ENCODE results near the gene OR2W3. TPM values are rescaled to one million over a fixed set of nuclear protein-coding genes. Genes with fewer than 3 reads are reported as not detected.

The OR2W3 gene
- total and polyA plus RNA-seq, 7 experiments from 2014 or later = 0.31 to 0.83 TPM; not detected in 5

GRCh38 chr1:247908766-247909165 is 13.4 kb downstream of the OR2W3 start:
- ChIA-PET CTCF (interaction anchor here (0.7 kb wide), 1 partner anchor 10 kb away, joined by 3 read pairs; no protein-coding TSS in a partner anchor), POLR2A (no interaction called here)
- intact Hi-C loops (cut with micrococcal nuclease) = loop anchor here in 1 of 2 donors (5.0 kb wide), 1 partner anchor 51 kb away; the partner anchor contains the start of gene TRIM58
- no peaks in the 10 kb centered on the region for H3K36me3 ChIP-seq (ENCODE audit: control insufficient read depth in 2 of 3, insufficient read depth in 3 of 3, low read length in 3 of 3)
- H3K9me3 Mint-ChIP-seq = peaks cover 0 to 23% (median 7%) of the 10 kb centered on the region in 11 donors
- peaks cover 0 to 6% (median 0%) of the 10 kb centered on the region in 5 donors for H3K36me3 Mint-ChIP-seq
- ATAC-seq (no peak), DNase-seq (no peak)
- peaks cover 0 to 3% (median 0%) of the 10 kb centered on the region in 3 experiments for H3K9me3 ChIP-seq (ENCODE audit: control insufficient read depth in 2 of 3, low read length in 3 of 3)
- no peak overlapping the region for H3K4me3 ChIP-seq (ENCODE audit: low read length)
- peak overlapping the region in 1 of 9 donors; percentile 28 for H3K27ac Mint-ChIP-seq
- peaks cover 0 to 5% (median 0%) of the 10 kb centered on the region in 5 donors for H3K27me3 Mint-ChIP-seq
- H3K4me1 Mint-ChIP-seq = peaks cover 15 to 28% (median 19%) of the 10 kb centered on the region in 7 donors
- no peaks in the 10 kb centered on the region for H3K27me3 ChIP-seq (ENCODE audit: control insufficient read depth in 2 of 2, insufficient read depth in 2 of 2, low read length in 2 of 2)
- no peaks in the 10 kb centered on the region for H3K4me1 ChIP-seq (ENCODE audit: control insufficient read depth in 2 of 2, insufficient read depth in 2 of 2, low read length in 2 of 2)
- H3K4me3 Mint-ChIP-seq = peak overlapping the region in 1 of 10 donors; percentile 46
- H3K27ac ChIP-seq (ENCODE audit: low read depth, low read length) = no peak overlapping the region

DNA sequence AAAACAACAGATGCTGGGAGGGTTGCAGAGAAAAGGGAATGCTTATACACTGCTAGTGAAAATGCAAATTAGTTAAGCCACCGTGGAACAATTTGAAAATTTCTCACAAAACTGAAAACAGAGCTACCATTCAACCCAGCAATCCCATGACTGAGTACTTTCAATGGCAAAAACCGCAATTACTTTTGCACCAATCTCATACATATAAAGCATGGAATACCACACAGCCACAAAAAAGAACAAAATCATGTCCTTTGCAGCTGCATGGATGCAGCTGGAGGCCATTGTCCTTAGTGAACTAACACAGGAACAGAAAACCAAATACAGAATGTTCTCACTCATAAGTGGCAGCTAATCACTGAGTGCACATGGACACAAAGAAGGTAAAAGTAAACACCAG is 18.4 kb downstream of the OR2W3 start:
- Histone ChIP-seq H3K27ac (ENCODE audit: low read depth, low read length) (no peak overlapping the region), H3K27me3 (ENCODE audit: control insufficient read depth in 2 of 2, insufficient read depth in 2 of 2, low read length in 2 of 2) (no peaks in the 10 kb centered on the region), H3K9me3 (ENCODE audit: control insufficient read depth in 2 of 3, low read length in 3 of 3) (no peaks in the 10 kb centered on the region), H3K4me3 (ENCODE audit: low read length) (no peak overlapping the region), H3K4me1 (ENCODE audit: control insufficient read depth in 2 of 2, insufficient read depth in 2 of 2, low read length in 2 of 2) (no peaks in the 10 kb centered on the region), H3K36me3 (ENCODE audit: control insufficient read depth in 2 of 3, insufficient read depth in 3 of 3, low read length in 3 of 3) (no peaks in the 10 kb centered on the region)
- DNase-seq = no peak
- ATAC-seq = no peak
- ChIA-PET CTCF (no interaction called here), POLR2A (no interaction called here)
- Mint-ChIP-seq H3K27me3 (peaks cover 0 to 22% (median 8%) of the 10 kb centered on the region in 5 donors), H3K4me1 (peaks cover 0 to 3% (median 0%) of the 10 kb centered on the region in 7 donors), H3K36me3 (no peaks in the 10 kb centered on the region), H3K4me3 (no peak overlapping the region), H3K27ac (no peak overlapping the region), H3K9me3 (peaks cover 0 to 4% (median 0%) of the 10 kb centered on the region in 11 donors)
- intact Hi-C loops (cut with micrococcal nuclease) = no loop called here

- DNase-seq (no peak), ATAC-seq (no peak)
- H3K4me1 Mint-ChIP-seq = no peaks in the 10 kb centered on the region
- H3K27ac ChIP-seq (ENCODE audit: low read depth, low read length) = no peak overlapping the region
- H3K4me3 ChIP-seq (ENCODE audit: low read length) = no peak overlapping the region
- no peaks in the 10 kb centered on the region for H3K4me1 ChIP-seq (ENCODE audit: control insufficient read depth in 2 of 2, insufficient read depth in 2 of 2, low read length in 2 of 2)
- H3K36me3 Mint-ChIP-seq = no peaks in the 10 kb centered on the region
- H3K9me3 ChIP-seq (ENCODE audit: control insufficient read depth in 2 of 3, low read length in 3 of 3) = no peaks in the 10 kb centered on the region
- no peak overlapping the region for H3K4me3 Mint-ChIP-seq
- peaks cover 0 to 22% (median 11%) of the 10 kb centered on the region in 5 donors for H3K27me3 Mint-ChIP-seq
- H3K36me3 ChIP-seq (ENCODE audit: control insufficient read depth in 2 of 3, insufficient read depth in 3 of 3, low read length in 3 of 3) = no peaks in the 10 kb centered on the region
- H3K9me3 Mint-ChIP-seq = peaks cover 0 to 1% (median 0%) of the 10 kb centered on the region in 11 donors
- intact Hi-C loops (cut with micrococcal nuclease) = no loop called here
- ChIA-PET POLR2A (no interaction called here), CTCF (no interaction called here)
- no peaks in the 10 kb centered on the region for H3K27me3 ChIP-seq (ENCODE audit: control insufficient read depth in 2 of 2, insufficient read depth in 2 of 2, low read length in 2 of 2)
- peak overlapping the region in 1 of 9 donors; percentile 22 for H3K27ac Mint-ChIP-seq
These were observed 19.7 kb downstream of the OR2W3 start for GRCh38 chr1:247914941-247915662.

DNA sequence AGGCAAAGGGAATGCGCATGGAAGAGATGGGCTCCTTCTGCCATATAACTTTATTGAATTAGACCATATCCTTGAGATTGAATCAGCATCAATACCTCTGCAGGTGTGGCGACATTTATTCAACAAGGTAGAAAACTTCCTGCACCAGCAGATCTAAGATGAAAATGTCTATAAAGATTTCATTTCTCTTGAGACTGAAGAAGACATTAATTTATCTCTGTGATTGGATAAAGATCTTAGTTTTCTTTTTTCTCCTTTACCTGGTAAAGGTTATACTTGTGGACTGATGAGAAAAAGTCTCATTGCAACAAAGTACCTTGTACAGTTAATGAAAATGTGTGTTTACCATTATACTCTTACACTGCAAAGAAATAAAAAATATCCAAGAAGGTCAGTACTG is 24.6 kb downstream of the OR2W3 start, which contains the start of gene OR2T8:
Gene OR2T8 (plus strand): TSS at position 301 of the 400 bp plus-strand sequence. CDS start 766 bp downstream, outside the sequence.
- Histone ChIP-seq H3K36me3 (ENCODE audit: control insufficient read depth in 2 of 3, insufficient read depth in 3 of 3, low read length in 3 of 3) (no peaks in the 10 kb centered on the region), H3K27ac (ENCODE audit: low read depth, low read length) (no peak within 1 kb of the TSS), H3K27me3 (ENCODE audit: control insufficient read depth in 2 of 2, insufficient read depth in 2 of 2, low read length in 2 of 2) (no peaks in the 10 kb centered on the region), H3K4me1 (ENCODE audit: control insufficient read depth in 2 of 2, insufficient read depth in 2 of 2, low read length in 2 of 2) (no peaks in the 10 kb centered on the region), H3K4me3 (ENCODE audit: low read length) (no peak within 1 kb of the TSS), H3K9me3 (ENCODE audit: control insufficient read depth in 2 of 3, low read length in 3 of 3) (no peaks in the 10 kb centered on the region)
- ATAC-seq (no peak), DNase-seq (no peak)
- H3K36me3 Mint-ChIP-seq = no peaks in the 10 kb centered on the region
- intact Hi-C loops (cut with micrococcal nuclease) = no loop called here
- CTCF ChIA-PET = no interaction called here
- H3K9me3 Mint-ChIP-seq = no peaks in the 10 kb centered on the region
- H3K4me3 Mint-ChIP-seq = no peak within 1 kb of the TSS
- H3K4me1 Mint-ChIP-seq = no peaks in the 10 kb centered on the region
- H3K27ac Mint-ChIP-seq = no peak within 1 kb of the TSS
- POLR2A ChIA-PET = no interaction called here
- H3K27me3 Mint-ChIP-seq = peaks cover 0 to 27% (median 11%) of the 10 kb centered on the region in 5 donors

DNA sequence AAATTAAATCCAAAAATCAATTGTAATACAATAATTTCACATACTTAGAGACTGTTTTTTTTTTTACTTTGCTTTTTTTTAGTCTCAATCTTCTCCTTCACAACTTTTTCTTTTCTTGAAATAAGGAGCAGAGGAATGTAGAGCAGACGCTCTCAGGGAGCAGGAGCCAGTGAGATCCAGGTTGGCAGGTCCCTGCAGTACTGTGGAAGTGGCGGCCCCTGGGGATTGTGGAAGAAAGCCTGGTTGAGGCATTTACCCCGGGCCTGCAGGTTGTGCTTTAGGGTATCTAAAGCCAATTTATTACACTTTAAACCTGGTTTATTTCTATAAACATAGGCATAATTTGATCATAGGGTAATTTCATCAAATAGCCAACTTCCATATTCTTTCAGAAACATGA is 28.6 kb downstream of the OR2W3 start:
- Mint-ChIP-seq H3K9me3 (no peaks in the 10 kb centered on the region), H3K4me3 (no peak overlapping the region), H3K27me3 (peaks cover 0 to 14% (median 3%) of the 10 kb centered on the region in 5 donors), H3K4me1 (no peaks in the 10 kb centered on the region), H3K27ac (no peak overlapping the region), H3K36me3 (no peaks in the 10 kb centered on the region)
- no peak for ATAC-seq
- Histone ChIP-seq H3K27ac (ENCODE audit: low read depth, low read length) (no peak overlapping the region), H3K27me3 (ENCODE audit: control insufficient read depth in 2 of 2, insufficient read depth in 2 of 2, low read length in 2 of 2) (no peaks in the 10 kb centered on the region), H3K36me3 (ENCODE audit: control insufficient read depth in 2 of 3, insufficient read depth in 3 of 3, low read length in 3 of 3) (no peaks in the 10 kb centered on the region), H3K9me3 (ENCODE audit: control insufficient read depth in 2 of 3, low read length in 3 of 3) (no peaks in the 10 kb centered on the region), H3K4me1 (ENCODE audit: control insufficient read depth in 2 of 2, insufficient read depth in 2 of 2, low read length in 2 of 2) (no peaks in the 10 kb centered on the region), H3K4me3 (ENCODE audit: low read length) (no peak overlapping the region)
- ChIA-PET CTCF (no interaction called here), POLR2A (no interaction called here)
- no peak for DNase-seq
- intact Hi-C loops (cut with micrococcal nuclease) = no loop called here

DNA sequence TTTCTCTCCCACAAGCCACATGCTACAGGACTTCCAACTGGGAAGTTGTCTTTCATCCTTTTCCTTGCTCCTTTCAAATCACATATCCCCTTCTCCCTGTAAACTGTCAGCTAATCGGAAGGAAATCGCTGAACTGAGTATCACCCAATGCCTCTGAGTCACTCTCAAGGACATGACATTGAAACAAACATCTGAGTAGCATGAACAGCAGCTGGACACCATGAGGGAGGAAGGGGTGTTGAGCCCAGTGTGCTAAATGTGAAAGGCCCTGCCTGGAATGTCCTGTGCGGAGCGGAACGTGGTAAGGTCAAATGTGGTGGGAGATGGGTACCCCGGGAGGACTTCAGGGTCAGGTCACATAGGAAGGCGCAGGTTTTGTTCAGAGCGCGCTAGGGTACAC is 29.5 kb downstream of the OR2W3 start, which contains the start of gene OR2AJ1:
Gene OR2AJ1 (plus strand): TSS at position 22 of the 400 bp plus-strand sequence. CDS start 8,880 bp downstream, outside the sequence.
- Histone ChIP-seq H3K4me3 (ENCODE audit: low read length) (no peak within 1 kb of the TSS), H3K9me3 (ENCODE audit: control insufficient read depth in 2 of 3, low read length in 3 of 3) (no peaks in the 10 kb centered on the region), H3K36me3 (ENCODE audit: control insufficient read depth in 2 of 3, insufficient read depth in 3 of 3, low read length in 3 of 3) (no peaks in the 10 kb centered on the region), H3K4me1 (ENCODE audit: control insufficient read depth in 2 of 2, insufficient read depth in 2 of 2, low read length in 2 of 2) (no peaks in the 10 kb centered on the region), H3K27me3 (ENCODE audit: control insufficient read depth in 2 of 2, insufficient read depth in 2 of 2, low read length in 2 of 2) (no peaks in the 10 kb centered on the region), H3K27ac (ENCODE audit: low read depth, low read length) (no peak within 1 kb of the TSS)
- H3K27ac Mint-ChIP-seq = no peak within 1 kb of the TSS
- H3K36me3 Mint-ChIP-seq = no peaks in the 10 kb centered on the region
- peaks cover 0 to 13% (median 3%) of the 10 kb centered on the region in 5 donors for H3K27me3 Mint-ChIP-seq
- no peak within 1 kb of the TSS for H3K4me3 Mint-ChIP-seq
- CTCF ChIA-PET = no interaction called here
- H3K4me1 Mint-ChIP-seq = no peaks in the 10 kb centered on the region
- ATAC-seq (no peak), DNase-seq (no peak)
- H3K9me3 Mint-ChIP-seq = no peaks in the 10 kb centered on the region
- intact Hi-C loops (cut with micrococcal nuclease) = no loop called here
- POLR2A ChIA-PET = no interaction called here

Measured in naive thymus-derived CD4-positive, alpha-beta T cell (primary cell).